DOHH2 (cell line): ENCODE data around the gene THOC1.

ENCODE experiments used
- CTCF ChIP-seq: fragments of 200-600 bp; sonication (generic); IDR thresholded peaks from one replicate; pipeline ENCODE4 v1.5.1; 2014; ENCODE audit warnings: antibody characterized with exemption, mild to moderate bottlenecking, low read depth, low read length; ENCODE audit not compliant: poor library complexity, severe bottlenecking
- EZH2phosphoT487 ChIP-seq: fragments of 200-600 bp; sonication (generic); IDR thresholded peaks from 2 replicates; pipeline ENCODE4 v1.6.1; 2017; ENCODE audit warnings: borderline replicate concordance, mild to moderate bottlenecking, antibody characterized with exemption, low read length, moderate library complexity, mixed read lengths

DNA sequence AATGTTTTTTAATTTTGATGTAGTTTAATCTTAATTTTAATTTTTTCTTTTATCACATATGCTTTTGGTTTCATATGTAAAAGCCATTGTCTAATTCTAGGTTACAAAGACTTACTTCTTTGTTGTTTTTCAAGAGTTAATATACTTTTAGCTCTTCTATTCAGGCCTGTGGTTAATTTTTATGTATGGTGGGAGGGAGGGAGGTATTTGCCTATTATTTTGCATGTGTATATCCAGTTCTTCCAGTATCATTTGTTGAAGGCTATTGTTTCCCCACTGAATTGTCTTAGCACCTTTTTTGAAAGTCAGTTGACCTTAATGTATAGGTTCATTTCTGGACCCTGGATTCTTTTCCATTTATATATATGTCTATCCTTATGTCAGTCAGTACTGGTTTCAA, 86.1 kb downstream of the THOC1 start:
- TF ChIP-seq CTCF = no peak
- no peak for TF ChIP-seq EZH2phosphoT487
